Measurements from ENCODE around the gene ERC2.

ERC2 gene

GRCh38 chr3:56398659-56399058, 69.6 kb downstream of the ERC2 start:
- Histone ChIP-seq H3K36me3 (ENCODE audit: control insufficient read depth, insufficient read depth, low read length) (no peaks in the 10 kb centered on the region), H3K9me3 (ENCODE audit: control insufficient read depth, low read length) (no peaks in the 10 kb centered on the region), H3K4me3 (ENCODE audit: low read depth, low read length) (no peak overlapping the region), H2AFZ (no peak overlapping the region), H3K4me1 (no peaks in the 10 kb centered on the region), H3K27me3 (ENCODE audit: control insufficient read depth, insufficient read depth, low read length) (no peaks in the 10 kb centered on the region), H3K27ac (no peak overlapping the region), H3K4me2 (ENCODE audit: low read length) (no peak overlapping the region), H3K79me2 (no peaks in the 10 kb centered on the region), H3K9ac (no peak overlapping the region)
- no peak for TF ChIP-seq CTCF (IDR thresholded peaks at IDR 0.05)

GRCh38 chr3:56397798-56398197, 70.5 kb downstream of the ERC2 start:
- no peak for TF ChIP-seq CTCF (IDR thresholded peaks at IDR 0.05)
- no peak overlapping the region for H3K4me2 ChIP-seq (ENCODE audit: low read length)
- no peaks in the 10 kb centered on the region for H3K36me3 ChIP-seq (ENCODE audit: control insufficient read depth, insufficient read depth, low read length)
- no peak overlapping the region for H3K27ac ChIP-seq
- H3K4me3 ChIP-seq (ENCODE audit: low read depth, low read length) = no peak overlapping the region
- no peaks in the 10 kb centered on the region for H3K9me3 ChIP-seq (ENCODE audit: control insufficient read depth, low read length)
- H2AFZ ChIP-seq = no peak overlapping the region
- H3K27me3 ChIP-seq (ENCODE audit: control insufficient read depth, insufficient read depth, low read length) = no peaks in the 10 kb centered on the region
- H3K79me2 ChIP-seq = no peaks in the 10 kb centered on the region
- no peak overlapping the region for H3K9ac ChIP-seq
- no peaks in the 10 kb centered on the region for H3K4me1 ChIP-seq

- Histone ChIP-seq H3K36me3 (ENCODE audit: control insufficient read depth, insufficient read depth, low read length) (no peaks in the 10 kb centered on the region), H3K27me3 (ENCODE audit: control insufficient read depth, insufficient read depth, low read length) (no peaks in the 10 kb centered on the region), H3K9me3 (ENCODE audit: control insufficient read depth, low read length) (no peaks in the 10 kb centered on the region), H3K4me2 (ENCODE audit: low read length) (no peak overlapping the region), H3K4me1 (no peaks in the 10 kb centered on the region), H3K9ac (no peak overlapping the region), H3K4me3 (ENCODE audit: low read depth, low read length) (no peak overlapping the region), H3K79me2 (no peaks in the 10 kb centered on the region), H3K27ac (no peak overlapping the region), H2AFZ (no peak overlapping the region)
- TF ChIP-seq CTCF (IDR thresholded peaks at IDR 0.05) = no peak
These were observed 79.0 kb downstream of the ERC2 start for GRCh38 chr3:56389183-56389830.

- H3K27me3 ChIP-seq (ENCODE audit: control insufficient read depth, insufficient read depth, low read length) = no peaks in the 10 kb centered on the region
- H2AFZ ChIP-seq = no peak overlapping the region
- H3K9me3 ChIP-seq (ENCODE audit: control insufficient read depth, low read length) = no peaks in the 10 kb centered on the region
- H3K4me2 ChIP-seq (ENCODE audit: low read length) = no peak overlapping the region
- H3K79me2 ChIP-seq = no peaks in the 10 kb centered on the region
- no peaks in the 10 kb centered on the region for H3K36me3 ChIP-seq (ENCODE audit: control insufficient read depth, insufficient read depth, low read length)
- no peak overlapping the region for H3K4me3 ChIP-seq (ENCODE audit: low read depth, low read length)
- H3K27ac ChIP-seq = no peak overlapping the region
- no peak overlapping the region for H3K9ac ChIP-seq
- TF ChIP-seq CTCF (IDR thresholded peaks at IDR 0.05) = no peak
- no peaks in the 10 kb centered on the region for H3K4me1 ChIP-seq
These were observed 85.2 kb downstream of the ERC2 start for GRCh38 chr3:56383092-56383491.

GRCh38 chr3:56379723-56380287, 88.5 kb downstream of the ERC2 start:
- Histone ChIP-seq H3K4me1 (no peaks in the 10 kb centered on the region), H3K9me3 (ENCODE audit: control insufficient read depth, low read length) (no peaks in the 10 kb centered on the region), H3K4me2 (ENCODE audit: low read length) (no peak overlapping the region), H3K4me3 (ENCODE audit: low read depth, low read length) (no peak overlapping the region), H3K79me2 (no peaks in the 10 kb centered on the region), H3K36me3 (ENCODE audit: control insufficient read depth, insufficient read depth, low read length) (no peaks in the 10 kb centered on the region), H2AFZ (no peak overlapping the region), H3K27ac (no peak overlapping the region), H3K9ac (no peak overlapping the region), H3K27me3 (ENCODE audit: control insufficient read depth, insufficient read depth, low read length) (no peaks in the 10 kb centered on the region)
- no peak for TF ChIP-seq CTCF (IDR thresholded peaks at IDR 0.05)
